ENCODE measurements around the gene EVC2. TPM values are rescaled to one million over a fixed set of nuclear protein-coding genes. Genes with fewer than 3 reads are reported as not detected.

EVC2 gene
- total RNA-seq, 1 experiment from 2014 or later, result 3.2 TPM

Other genes starting within 250 kb of the EVC2 start
- gene EVC, start 2.6 kb upstream of the EVC2 start, total RNA-seq (2014; rRNA removed), result 22.7 and 29.9 TPM in 2 replicates
- gene CRMP1, start 184.5 kb upstream of the EVC2 start, total RNA-seq (2014; rRNA removed), result not detected in 2 replicates

All from PC-3 (cell line).